HFFc6 (cell line): ENCODE measurements around the gene HDAC5. TPM values are rescaled to one million over a fixed set of nuclear protein-coding genes. Genes with fewer than 3 reads are reported as not detected.

Experiments used
- DNase-seq: peaks from one replicate; pipeline ENCODE4 v3.0.0-alpha.2; 2018
- H3K27ac Mint-ChIP-seq: 2 replicates; pipeline ENCODE4 v1.8.0; 2020; ENCODE audit warnings: mild to moderate bottlenecking, mixed read lengths
- H3K27me3 Mint-ChIP-seq: 2 replicates; pipeline ENCODE4 v1.8.0; 2021; ENCODE audit warnings: mild to moderate bottlenecking, moderate library complexity, mixed read lengths; ENCODE audit not compliant: insufficient read depth
- H3K36me3 Mint-ChIP-seq: 2 replicates; pipeline ENCODE4 v1.8.0; 2021; ENCODE audit warnings: low read depth, mixed read lengths
- H3K4me1 Mint-ChIP-seq: 2 replicates; pipeline ENCODE4 v1.8.0; 2020; ENCODE audit warnings: low read depth, mixed read lengths
- H3K4me3 Mint-ChIP-seq: 2 replicates; pipeline ENCODE4 v1.8.0; 2020; ENCODE audit warnings: mild to moderate bottlenecking, moderate library complexity, mixed read lengths
- H3K9me3 Mint-ChIP-seq: 2 replicates; pipeline ENCODE4 v1.8.0; 2020; ENCODE audit warnings: mild to moderate bottlenecking, mixed read lengths
- total RNA-seq, 6 experiments: library from RNA; stranded (reverse); fragmentation: NEBNext Ultra II Directional; extraction: Animal tissue kit (Norgen Biotek cat#: 25700); gene quantifications; 2 replicates in 1 of 6; 3 replicates in 5 of 6; pipeline ENCODE4 v1.2.3, GENCODE V29; 2021
- TF ChIP-seq, protein P1 (sequence below): fragments of 200-600 bp; sonication (generic); IDR thresholded peaks from 2 replicates; pipeline ENCODE4 v1.5.0; 2021; ENCODE audit warnings: antibody characterized with exemption, mild to moderate bottlenecking

HDAC5 gene
- total RNA-seq, 6 experiments from 2014 or later: 63.4 to 87.4 (median 78.7) TPM

DNA sequence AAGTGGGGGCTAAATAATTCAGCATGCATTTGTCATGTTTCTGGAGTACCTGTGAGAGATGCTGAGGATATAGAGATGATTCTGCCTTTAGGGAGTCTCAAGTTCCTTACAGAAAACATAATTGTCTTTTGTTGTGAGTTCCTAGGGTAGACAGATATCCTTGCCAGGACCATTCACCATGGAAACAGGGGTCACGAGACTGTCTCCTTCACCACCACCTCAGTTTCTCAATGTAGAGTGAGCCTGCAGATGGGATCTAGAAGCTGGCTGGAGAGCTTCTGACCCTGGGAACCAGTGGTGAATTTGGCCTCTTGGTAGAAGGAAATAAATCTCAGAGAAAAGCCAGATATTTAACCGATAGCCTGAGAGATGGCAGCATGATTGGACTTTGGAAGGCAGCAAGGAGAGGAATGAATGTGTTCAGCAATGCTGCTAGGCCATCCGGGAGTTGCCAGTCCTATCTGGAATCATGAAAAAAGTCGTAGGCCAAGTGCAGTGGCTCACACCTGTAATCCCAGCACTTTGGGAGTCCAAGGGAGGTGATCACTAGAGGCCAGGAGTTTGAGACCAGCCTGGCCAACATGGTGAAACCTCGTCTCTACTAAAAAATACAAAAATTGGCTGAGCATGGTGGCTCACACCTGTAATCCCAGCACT lies 7.4 kb upstream of the HDAC5 start:
- Mint-ChIP-seq H3K27me3 (peaks cover 2% of the 10 kb centered on the region), H3K9me3 (no peaks in the 10 kb centered on the region), H3K4me3 (no peak overlapping the region), H3K27ac (no peak overlapping the region), H3K36me3 (no peaks in the 10 kb centered on the region), H3K4me1 (peaks cover 20% of the 10 kb centered on the region)
- TF ChIP-seq, protein P1, sequence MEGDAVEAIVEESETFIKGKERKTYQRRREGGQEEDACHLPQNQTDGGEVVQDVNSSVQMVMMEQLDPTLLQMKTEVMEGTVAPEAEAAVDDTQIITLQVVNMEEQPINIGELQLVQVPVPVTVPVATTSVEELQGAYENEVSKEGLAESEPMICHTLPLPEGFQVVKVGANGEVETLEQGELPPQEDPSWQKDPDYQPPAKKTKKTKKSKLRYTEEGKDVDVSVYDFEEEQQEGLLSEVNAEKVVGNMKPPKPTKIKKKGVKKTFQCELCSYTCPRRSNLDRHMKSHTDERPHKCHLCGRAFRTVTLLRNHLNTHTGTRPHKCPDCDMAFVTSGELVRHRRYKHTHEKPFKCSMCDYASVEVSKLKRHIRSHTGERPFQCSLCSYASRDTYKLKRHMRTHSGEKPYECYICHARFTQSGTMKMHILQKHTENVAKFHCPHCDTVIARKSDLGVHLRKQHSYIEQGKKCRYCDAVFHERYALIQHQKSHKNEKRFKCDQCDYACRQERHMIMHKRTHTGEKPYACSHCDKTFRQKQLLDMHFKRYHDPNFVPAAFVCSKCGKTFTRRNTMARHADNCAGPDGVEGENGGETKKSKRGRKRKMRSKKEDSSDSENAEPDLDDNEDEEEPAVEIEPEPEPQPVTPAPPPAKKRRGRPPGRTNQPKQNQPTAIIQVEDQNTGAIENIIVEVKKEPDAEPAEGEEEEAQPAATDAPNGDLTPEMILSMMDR: no peak
- no peak for DNase-seq

DNA sequence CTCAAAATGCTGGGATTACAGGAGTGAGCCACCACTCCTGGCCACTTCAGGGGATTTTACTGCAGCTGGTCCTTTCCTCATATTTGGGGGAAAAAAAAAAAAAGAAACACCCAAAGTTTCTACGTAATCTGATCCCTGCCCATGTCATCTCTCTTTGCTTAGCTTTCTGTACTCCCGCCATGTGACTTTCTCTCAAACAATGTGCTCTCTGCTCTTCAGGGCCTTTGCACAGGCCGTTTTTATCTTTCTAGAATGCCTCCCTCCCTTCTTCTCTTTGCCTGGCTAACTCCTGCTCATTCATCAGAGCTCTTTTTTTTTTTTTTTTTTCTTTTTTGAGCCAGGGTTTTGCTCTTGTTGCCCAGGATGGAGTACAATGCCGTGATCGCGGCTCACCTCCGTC lies 4.9 kb upstream of the HDAC5 start:
- no peak overlapping the region for H3K4me3 Mint-ChIP-seq
- TF ChIP-seq, protein P1: no peak

DNA sequence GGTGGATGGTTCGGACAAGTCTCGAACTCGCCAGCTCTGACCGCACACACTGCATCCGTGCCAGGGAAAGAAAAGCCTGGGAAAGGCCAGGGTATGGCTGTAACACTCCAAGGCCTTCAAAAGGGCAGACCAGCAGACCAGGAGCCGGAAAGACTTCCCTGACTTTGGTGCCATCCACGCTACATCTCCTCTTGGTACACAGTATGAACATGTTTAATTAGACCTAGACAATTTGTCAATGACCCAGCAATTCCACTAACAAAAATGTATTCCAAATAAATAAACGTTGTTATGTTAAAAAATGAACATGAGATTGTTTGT lies 637 bp upstream of the HDAC5 start:
- TF ChIP-seq, protein P1: peak; percentile 17; the same call in 1 of the 2 replicates
- Mint-ChIP-seq H3K27me3 (no peaks in the 10 kb centered on the region; the same call in 1 of the 2 replicates), H3K27ac (peak overlapping the region; percentile 99), H3K4me1 (peaks cover 24% of the 10 kb centered on the region), H3K36me3 (no peaks in the 10 kb centered on the region), H3K9me3 (no peaks in the 10 kb centered on the region), H3K4me3 (peak overlapping the region; percentile 94)
- no peak for DNase-seq

More for the DNA sequence above, 4.9 kb upstream of the HDAC5 start:
- DNase-seq: no peak
- Mint-ChIP-seq H3K9me3 (no peaks in the 10 kb centered on the region), H3K27me3 (no peaks in the 10 kb centered on the region; the same call in 1 of the 2 replicates), H3K4me1 (peaks cover 24% of the 10 kb centered on the region), H3K27ac (no peak overlapping the region), H3K36me3 (no peaks in the 10 kb centered on the region)

DNA sequence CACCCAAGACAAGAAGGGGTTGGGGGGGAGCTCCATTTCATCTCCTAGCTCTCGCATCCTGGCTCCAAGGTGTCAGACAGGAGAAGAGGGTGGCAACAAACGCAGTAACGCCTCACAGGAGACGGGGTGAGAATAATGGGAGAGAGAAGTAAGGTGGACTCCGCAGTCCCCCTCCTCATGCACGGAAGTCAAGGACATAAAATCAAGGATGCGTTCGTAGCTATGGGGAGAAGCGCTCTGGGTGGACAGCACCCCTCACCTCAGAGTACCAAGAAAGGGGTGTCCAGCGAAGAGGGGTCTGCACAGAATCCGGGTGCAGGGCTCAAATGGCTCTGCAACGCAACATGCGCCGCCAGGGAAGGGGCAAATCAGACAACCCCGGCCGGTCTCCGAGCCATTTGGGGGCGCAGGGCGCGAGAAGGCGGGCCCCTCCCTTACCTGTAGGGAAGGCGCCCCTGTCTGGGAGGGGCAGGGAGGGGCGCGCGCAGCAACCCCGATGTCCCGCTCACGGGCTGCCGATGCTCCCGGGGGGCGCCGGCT lies 555 bp downstream of the HDAC5 start:
- Mint-ChIP-seq H3K9me3 (no peaks in the 10 kb centered on the region), H3K4me3 (peak overlapping the region; percentile 95), H3K27ac (peak overlapping the region; percentile 69), H3K4me1 (peaks cover 24% of the 10 kb centered on the region), H3K36me3 (no peaks in the 10 kb centered on the region), H3K27me3 (no peaks in the 10 kb centered on the region)
- DNase-seq: no peak
- TF ChIP-seq, protein P1: no peak

DNA sequence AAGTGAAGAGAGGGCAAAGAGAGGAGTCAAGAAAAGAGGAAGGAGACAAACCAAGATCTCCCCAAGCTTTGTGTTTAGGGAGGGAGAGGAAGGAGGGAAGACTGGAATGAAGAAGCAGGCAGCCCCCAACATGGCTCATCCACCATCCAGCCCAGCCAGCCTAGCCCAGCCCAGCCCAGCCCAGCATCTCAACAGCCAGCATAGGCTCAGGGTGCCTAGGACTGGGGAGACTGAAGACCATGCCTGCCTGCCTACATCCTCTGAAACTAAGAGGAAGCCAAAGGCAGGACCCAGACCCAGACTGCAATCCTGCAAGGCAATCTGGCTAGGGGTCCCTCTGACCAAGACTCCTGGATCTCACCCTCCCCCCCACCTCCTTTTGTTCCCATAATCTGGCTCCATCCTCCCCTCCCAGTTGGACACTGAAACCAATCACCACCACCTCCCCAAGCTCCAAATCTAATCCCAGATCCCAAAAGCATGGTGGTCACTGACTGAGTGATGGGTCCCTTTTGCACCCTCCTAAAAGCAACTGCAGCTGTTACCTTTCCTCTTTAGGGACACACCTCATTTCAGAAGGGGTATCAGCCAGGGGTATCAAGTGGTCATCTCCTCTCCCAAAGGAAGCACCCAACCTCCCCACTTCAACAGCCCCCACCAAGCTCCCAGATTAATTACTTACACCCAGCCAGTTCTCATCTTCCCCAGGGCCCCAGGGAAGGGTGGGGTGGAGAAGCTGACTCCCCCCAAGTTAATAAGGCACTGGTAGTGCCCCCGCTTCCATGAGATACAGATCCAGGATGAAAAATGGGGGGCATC lies 1.2 kb downstream of the HDAC5 start:
- Mint-ChIP-seq H3K27ac (peak overlapping the region; percentile 69), H3K4me3 (peak overlapping the region; percentile 95), H3K4me1 (peaks cover 24% of the 10 kb centered on the region), H3K27me3 (no peaks in the 10 kb centered on the region), H3K9me3 (no peaks in the 10 kb centered on the region), H3K36me3 (no peaks in the 10 kb centered on the region)
- DNase-seq: no peak
- TF ChIP-seq, protein P1: no peak
